ENCODE data around the gene SEC14L1. TPM values are rescaled to one million over a fixed set of nuclear protein-coding genes. Genes with fewer than 3 reads are reported as not detected.

SEC14L1 gene
- total RNA-seq, 1 donor from 2014 or later: 79.6 TPM

DNA sequence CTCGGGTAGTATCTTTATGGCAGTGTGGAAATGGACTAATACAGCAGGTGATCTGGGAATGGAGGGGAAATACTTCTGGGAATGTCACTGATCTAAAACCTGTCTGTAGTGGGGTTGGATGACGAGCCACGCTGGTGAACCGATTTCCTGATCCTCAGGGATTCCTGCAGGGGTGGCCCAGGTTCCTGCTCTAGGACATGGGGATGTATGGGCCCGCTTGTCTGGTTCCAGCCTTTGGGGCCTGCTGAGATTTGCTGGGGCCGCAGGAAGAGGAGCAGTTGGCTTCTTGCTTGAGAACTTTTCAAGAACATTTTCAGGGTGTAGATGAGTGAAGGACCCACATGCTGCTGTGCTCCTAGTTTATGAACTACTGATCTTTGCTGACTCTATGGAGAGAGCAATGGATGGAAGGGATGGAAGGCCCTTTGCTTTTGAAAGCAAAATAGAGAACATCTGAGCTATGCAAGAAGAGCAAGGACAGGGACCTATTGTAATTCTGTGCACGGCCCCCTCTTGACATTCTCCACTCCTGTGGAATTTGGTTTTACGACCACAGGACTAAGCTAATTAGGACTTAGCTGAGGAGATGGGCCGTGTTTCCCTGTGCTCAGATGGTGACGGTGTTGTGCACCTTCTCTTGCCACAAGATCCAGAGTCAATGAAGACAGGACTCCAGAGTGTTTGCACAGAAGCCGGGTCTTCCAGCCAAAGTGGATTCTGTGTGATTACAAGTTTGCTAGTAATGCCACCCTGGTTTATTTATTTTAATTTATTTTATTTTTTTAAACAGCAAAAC is 90.5 kb downstream of the SEC14L1 start:
- no peak for TF ChIP-seq CTCF (IDR thresholded peaks at IDR 0.05)
- Mint-ChIP-seq H3K4me3 (no peak overlapping the region), H3K27ac (no peak overlapping the region), H3K27me3 (no peaks in the 10 kb centered on the region), H3K9me3 (no peaks in the 10 kb centered on the region), H3K4me1 (peaks cover 18% of the 10 kb centered on the region), H3K36me3 (ENCODE audit: low read depth) (no peaks in the 10 kb centered on the region)
- ATAC-seq (ENCODE audit: low read depth) (no peak), DNase-seq (no peak)
- ChIA-PET CTCF (no interaction called here), POLR2A (no interaction called here)
- intact Hi-C loops (cut with micrococcal nuclease): no loop called here

DNA sequence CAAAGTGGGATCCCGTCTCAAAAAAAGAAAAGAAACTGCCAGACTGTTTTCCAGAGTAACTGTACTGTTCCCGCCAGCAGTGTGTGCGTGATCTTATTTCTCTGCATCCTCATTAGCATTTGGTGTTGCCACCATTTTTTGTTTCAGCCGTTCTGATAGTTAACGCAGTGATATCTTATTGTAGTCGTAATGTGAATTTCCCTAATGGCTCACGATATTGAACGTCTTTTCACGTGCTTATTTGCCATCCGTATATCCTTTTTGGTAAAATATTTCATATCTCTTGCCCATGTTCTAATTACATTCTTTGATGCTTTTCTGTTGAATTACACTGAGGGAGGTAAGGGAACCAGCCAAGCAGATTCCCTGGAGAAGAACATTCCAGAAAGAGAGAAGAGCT is 92.4 kb downstream of the SEC14L1 start:
- Mint-ChIP-seq H3K4me3 (no peak overlapping the region), H3K36me3 (ENCODE audit: low read depth) (no peaks in the 10 kb centered on the region), H3K27ac (no peak overlapping the region), H3K4me1 (peaks cover 19% of the 10 kb centered on the region), H3K27me3 (peaks cover 1% of the 10 kb centered on the region), H3K9me3 (no peaks in the 10 kb centered on the region)
- ChIA-PET POLR2A (interaction anchor here (1.3 kb wide), 1 partner anchor 145 kb away, joined by 4 read pairs; no protein-coding TSS in a partner anchor), CTCF (no interaction called here)
- DNase-seq (no peak), ATAC-seq (ENCODE audit: low read depth) (no peak)
- intact Hi-C loops (cut with micrococcal nuclease): no loop called here
- TF ChIP-seq CTCF (IDR thresholded peaks at IDR 0.05): no peak

GRCh38 chr17:77233635-77234334 is 93.0 kb downstream of the SEC14L1 start:
- H3K36me3 Mint-ChIP-seq (ENCODE audit: low read depth): no peaks in the 10 kb centered on the region
- H3K4me1 Mint-ChIP-seq: peaks cover 19% of the 10 kb centered on the region
- H3K27me3 Mint-ChIP-seq: peaks cover 3% of the 10 kb centered on the region
- intact Hi-C loops (cut with micrococcal nuclease): no loop called here
- H3K9me3 Mint-ChIP-seq: no peaks in the 10 kb centered on the region
- TF ChIP-seq CTCF (IDR thresholded peaks at IDR 0.05): no peak
- ChIA-PET POLR2A (interaction anchor here (1.3 to 3.2 kb wide), 3 partner anchors 21 to 146 kb away, joined by 4 to 13 read pairs (median 5); partner anchors contain the start of gene SEC14L1), CTCF (no interaction called here)
- ATAC-seq (ENCODE audit: low read depth) (peak; percentile 34), DNase-seq (no peak)
- H3K4me3 Mint-ChIP-seq: no peak overlapping the region
- H3K27ac Mint-ChIP-seq: no peak overlapping the region

GRCh38 chr17:77234695-77235094 is 93.9 kb downstream of the SEC14L1 start:
- TF ChIP-seq CTCF (IDR thresholded peaks at IDR 0.05): no peak
- intact Hi-C loops (cut with micrococcal nuclease): no loop called here
- ChIA-PET POLR2A (interaction anchor here (0.9 to 3.2 kb wide), 4 partner anchors 22 to 151 kb away, joined by 4 to 13 read pairs (median 4); partner anchors contain the start of gene SEC14L1), CTCF (interaction anchor here (0.8 kb wide), 1 partner anchor 148 kb away, joined by 4 read pairs; no protein-coding TSS in a partner anchor)
- no peak for DNase-seq
- peaks cover 19% of the 10 kb centered on the region for H3K4me1 Mint-ChIP-seq
- no peaks in the 10 kb centered on the region for H3K36me3 Mint-ChIP-seq (ENCODE audit: low read depth)
- no peak for ATAC-seq (ENCODE audit: low read depth)
- H3K4me3 Mint-ChIP-seq: no peak overlapping the region
- no peaks in the 10 kb centered on the region for H3K9me3 Mint-ChIP-seq
- no peak overlapping the region for H3K27ac Mint-ChIP-seq
- H3K27me3 Mint-ChIP-seq: peaks cover 3% of the 10 kb centered on the region
